ENCODE measurements around the gene KCNK10.

KCNK10 gene

DNA sequence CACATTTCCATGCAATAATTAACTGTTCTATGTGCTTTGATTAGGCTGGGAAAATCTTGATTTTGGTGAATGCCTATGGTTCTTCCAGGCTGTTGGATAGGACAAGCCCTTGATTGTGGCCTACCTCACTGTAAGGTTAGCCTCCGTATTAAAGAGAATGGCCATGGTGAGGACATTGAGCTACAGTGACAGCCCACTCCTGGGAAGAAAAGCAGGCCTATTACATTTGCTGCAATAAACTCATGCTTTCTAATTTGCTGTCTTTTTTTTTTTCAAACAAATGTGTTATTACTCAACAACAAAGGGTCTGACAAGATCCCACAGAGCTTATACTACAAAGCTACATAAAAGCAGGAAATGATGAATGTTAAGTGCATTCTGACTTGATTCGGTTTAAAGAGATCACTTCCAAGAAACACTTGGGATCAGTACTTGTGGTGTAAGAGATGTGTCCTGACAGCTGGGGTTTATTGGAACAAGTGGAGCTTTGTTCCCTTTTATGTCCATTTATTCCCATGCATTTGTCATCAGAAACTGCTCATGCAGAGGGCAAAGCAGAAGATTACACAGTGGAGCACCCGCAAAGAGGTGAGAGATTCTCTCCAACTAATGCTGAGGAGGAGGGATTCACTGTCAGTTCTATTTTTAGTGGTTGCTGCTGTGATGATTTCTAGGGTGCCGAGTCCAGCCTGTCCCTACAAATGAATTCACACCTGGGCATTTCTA lies 29.1 kb upstream of the KCNK10 start:
- TF ChIP-seq, protein P1, sequence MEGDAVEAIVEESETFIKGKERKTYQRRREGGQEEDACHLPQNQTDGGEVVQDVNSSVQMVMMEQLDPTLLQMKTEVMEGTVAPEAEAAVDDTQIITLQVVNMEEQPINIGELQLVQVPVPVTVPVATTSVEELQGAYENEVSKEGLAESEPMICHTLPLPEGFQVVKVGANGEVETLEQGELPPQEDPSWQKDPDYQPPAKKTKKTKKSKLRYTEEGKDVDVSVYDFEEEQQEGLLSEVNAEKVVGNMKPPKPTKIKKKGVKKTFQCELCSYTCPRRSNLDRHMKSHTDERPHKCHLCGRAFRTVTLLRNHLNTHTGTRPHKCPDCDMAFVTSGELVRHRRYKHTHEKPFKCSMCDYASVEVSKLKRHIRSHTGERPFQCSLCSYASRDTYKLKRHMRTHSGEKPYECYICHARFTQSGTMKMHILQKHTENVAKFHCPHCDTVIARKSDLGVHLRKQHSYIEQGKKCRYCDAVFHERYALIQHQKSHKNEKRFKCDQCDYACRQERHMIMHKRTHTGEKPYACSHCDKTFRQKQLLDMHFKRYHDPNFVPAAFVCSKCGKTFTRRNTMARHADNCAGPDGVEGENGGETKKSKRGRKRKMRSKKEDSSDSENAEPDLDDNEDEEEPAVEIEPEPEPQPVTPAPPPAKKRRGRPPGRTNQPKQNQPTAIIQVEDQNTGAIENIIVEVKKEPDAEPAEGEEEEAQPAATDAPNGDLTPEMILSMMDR (IDR thresholded peaks at IDR 0.05; ENCODE audit: low read depth, low read length): no peak
- no peak for DNase-seq (ENCODE audit: extremely low read depth, low read depth)

DNA sequence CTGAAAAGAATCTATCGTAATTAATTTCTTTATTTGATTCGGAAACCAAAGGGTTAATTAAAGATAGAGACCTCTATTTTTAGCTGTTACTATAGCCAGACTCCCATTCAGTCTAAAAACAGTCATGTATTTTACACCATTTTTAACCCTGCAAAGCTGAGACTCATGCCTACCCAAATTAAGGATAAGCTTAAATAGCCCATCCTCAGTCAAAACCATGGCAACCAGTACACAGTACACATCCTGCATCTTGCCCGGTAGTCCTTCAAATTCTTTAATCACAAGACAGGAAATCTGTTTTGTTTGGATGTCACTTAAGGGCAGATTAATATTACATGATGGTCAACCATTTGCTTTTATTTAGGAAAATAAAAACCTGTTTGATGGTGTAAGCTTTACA lies 25.5 kb upstream of the KCNK10 start:
- DNase-seq (ENCODE audit: extremely low read depth, low read depth): no peak
- TF ChIP-seq, protein P1 (IDR thresholded peaks at IDR 0.05; ENCODE audit: low read depth, low read length): no peak

DNA sequence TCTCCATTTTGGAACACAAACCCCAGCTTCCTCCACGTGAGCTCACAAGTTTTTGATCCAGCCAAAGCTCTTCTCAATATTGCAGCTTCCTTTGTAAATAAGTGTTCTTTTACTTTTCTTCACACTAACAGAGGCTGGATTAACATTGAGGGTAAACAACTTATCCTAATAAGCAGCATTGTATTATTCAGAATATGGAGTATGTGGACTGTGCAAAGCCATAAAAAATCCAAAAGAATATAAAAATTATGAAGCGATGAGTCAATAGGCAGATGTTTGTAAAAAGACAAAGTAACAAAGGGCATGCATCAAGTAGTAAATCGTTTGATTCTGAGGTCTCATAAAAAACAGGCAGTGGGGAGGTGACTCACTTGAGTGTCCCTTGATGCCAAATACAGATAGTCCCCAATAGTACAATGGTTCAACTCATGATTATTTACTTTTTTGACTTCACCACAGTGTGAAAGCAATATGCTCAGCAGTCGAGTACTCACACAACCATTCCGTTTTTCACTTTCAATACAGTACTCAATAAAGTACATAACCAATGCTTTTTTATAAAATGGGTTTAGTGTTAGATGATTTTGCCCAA lies 23.1 kb upstream of the KCNK10 start:
- DNase-seq (ENCODE audit: extremely low read depth, low read depth): no peak
- TF ChIP-seq, protein P1 (IDR thresholded peaks at IDR 0.05; ENCODE audit: low read depth, low read length): no peak

DNA sequence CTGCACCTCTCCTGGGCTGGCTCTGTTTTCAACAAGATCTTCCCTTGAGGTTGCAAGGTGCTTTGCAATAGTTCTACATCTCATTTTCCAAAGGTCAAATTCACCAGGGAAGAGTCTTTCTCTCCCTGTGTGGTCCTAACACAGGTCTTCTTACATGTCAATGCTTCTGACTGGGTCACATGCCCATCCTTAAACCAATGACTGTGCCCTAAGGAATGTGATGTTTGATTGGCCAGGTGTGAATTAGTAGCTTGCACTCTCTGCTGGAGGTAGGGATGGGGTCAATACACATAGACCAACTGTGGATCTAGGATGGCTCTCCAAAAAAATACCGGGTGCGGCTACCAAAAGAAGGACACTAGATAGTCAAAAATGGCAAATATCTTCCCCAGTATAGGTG lies 19.9 kb upstream of the KCNK10 start:
- TF ChIP-seq, protein P1 (IDR thresholded peaks at IDR 0.05; ENCODE audit: low read depth, low read length): no peak
- no peak for DNase-seq (ENCODE audit: extremely low read depth, low read depth)

DNA sequence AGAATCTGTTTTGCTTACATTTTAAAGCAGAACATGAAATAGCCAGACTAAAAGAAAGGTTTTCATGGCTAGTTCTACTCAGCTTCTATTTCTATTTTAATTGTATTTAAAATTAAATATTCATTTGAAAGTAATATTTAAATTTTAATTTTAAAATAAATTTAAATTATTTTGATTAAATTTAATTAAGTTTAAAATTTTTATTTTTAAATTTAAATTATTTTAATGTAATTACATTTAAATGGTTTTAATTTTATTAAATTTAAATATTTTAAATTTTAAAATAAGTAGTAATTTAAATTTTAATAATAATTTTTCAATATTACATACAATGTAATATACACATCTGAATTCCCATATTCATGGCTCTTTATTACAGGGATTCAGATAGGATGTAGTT lies 17.3 kb upstream of the KCNK10 start:
- TF ChIP-seq, protein P1 (IDR thresholded peaks at IDR 0.05; ENCODE audit: low read depth, low read length): no peak
- DNase-seq (ENCODE audit: extremely low read depth, low read depth): no peak

DNA sequence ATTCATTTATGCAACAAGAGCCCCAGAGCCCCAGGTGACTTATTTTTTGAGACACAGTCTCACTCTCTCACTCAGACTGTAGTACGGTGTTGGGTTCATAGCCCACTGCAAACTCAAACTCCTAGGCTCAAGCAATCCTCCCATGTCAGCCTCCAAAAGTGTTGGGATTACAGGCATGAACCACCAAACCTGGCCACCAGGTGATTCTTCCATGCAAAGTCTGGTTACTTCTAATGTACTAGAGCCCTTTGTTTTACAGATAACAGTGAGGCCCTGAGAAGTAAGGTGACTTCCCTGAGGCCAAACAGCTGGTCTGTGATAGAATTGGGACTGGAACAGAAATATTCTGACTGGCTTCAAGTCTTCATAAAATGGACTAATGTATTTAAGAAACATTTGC lies 10.0 kb upstream of the KCNK10 start:
- no peak for DNase-seq (ENCODE audit: extremely low read depth, low read depth)
- TF ChIP-seq, protein P1 (IDR thresholded peaks at IDR 0.05; ENCODE audit: low read depth, low read length): no peak

DNA sequence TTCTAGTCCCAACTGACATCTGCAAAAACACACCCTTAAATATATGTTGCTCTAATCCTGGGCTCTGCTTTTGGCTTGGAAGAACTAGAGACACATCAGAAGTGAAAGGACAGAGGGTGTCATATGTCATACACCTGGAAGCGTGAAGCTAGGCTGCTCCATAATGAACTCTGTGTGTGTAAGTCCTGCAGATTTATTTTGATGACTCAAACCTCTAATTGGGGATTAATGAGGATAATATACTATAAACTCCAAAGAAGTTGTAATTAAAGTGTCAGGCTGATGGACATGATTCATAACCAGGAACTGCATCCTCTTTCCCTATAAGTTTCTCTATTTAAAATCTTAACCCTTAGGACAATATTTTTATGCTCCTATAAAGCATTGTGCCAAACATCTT lies 4.4 kb upstream of the KCNK10 start:
- no peak for DNase-seq (ENCODE audit: extremely low read depth, low read depth)

More for the DNA sequence above, 4.4 kb upstream of the KCNK10 start:
- TF ChIP-seq, protein P1 (IDR thresholded peaks at IDR 0.05; ENCODE audit: low read depth, low read length): no peak
